Stimulated activated CD4-positive, alpha-beta T cell treated with anti-CD3 and anti-CD28 coated beads, Interleukin-2, amount 100 ng/mL, for 24 hours (primary cell): ENCODE data around the gene CCT7.

ENCODE experiments used
- DNase-seq, 2 donors: peaks; one replicate each; pipeline ENCODE4 v3.0.0-alpha.2; 2020

Gene CCT7

GRCh38 chr2:73227086-73227485, 7.0 kb upstream of the CCT7 start:
- no peak for DNase-seq

GRCh38 chr2:73228631-73229030, 5.5 kb upstream of the CCT7 start:
- DNase-seq, result no peak

GRCh38 chr2:73232403-73233153, 1.5 kb upstream of the CCT7 start:
- peak; percentile 28 to 56 for DNase-seq

GRCh38 chr2:73233154-73233931, 765 bp upstream of the CCT7 start, which contains the start of gene PRADC1:
PRADC1 (minus strand) TSS chr2:73233239; CDS start chr2:73233160, 79 bp downstream.
- DNase-seq, result peak; percentile 91 to 94

GRCh38 chr2:73235315-73236028, 1.4 kb downstream of the CCT7 start:
- no peak for DNase-seq

- no peak for DNase-seq
These were observed 3.1 kb downstream of the CCT7 start for GRCh38 chr2:73237168-73237567.

GRCh38 chr2:73238149-73238548, 4.0 kb downstream of the CCT7 start:
- DNase-seq, result no peak

- DNase-seq, result no peak
These were observed 4.9 kb downstream of the CCT7 start for GRCh38 chr2:73238976-73239375.

GRCh38 chr2:73239776-73240175, 5.7 kb downstream of the CCT7 start:
- no peak for DNase-seq

GRCh38 chr2:73243884-73244570, 9.9 kb downstream of the CCT7 start:
- no peak for DNase-seq

GRCh38 chr2:73244580-73244979, 10.5 kb downstream of the CCT7 start:
- no peak for DNase-seq

GRCh38 chr2:73246850-73247249, 12.7 kb downstream of the CCT7 start:
- DNase-seq, result no peak

- no peak for DNase-seq
These were observed 15.5 kb downstream of the CCT7 start for GRCh38 chr2:73249636-73250035.

GRCh38 chr2:73250872-73251846, 17.1 kb downstream of the CCT7 start:
- DNase-seq, result no peak

GRCh38 chr2:73252238-73253027, 18.3 kb downstream of the CCT7 start:
- no peak for DNase-seq

GRCh38 chr2:73253400-73253799, 19.3 kb downstream of the CCT7 start:
- DNase-seq, result no peak

GRCh38 chr2:73253901-73254300, 19.8 kb downstream of the CCT7 start:
- DNase-seq, result no peak

GRCh38 chr2:73254343-73255006, 20.4 kb downstream of the CCT7 start:
- DNase-seq, result no peak

- no peak for DNase-seq
These were observed 21.0 kb downstream of the CCT7 start for GRCh38 chr2:73255007-73255644.
